T-cell (primary cell): ENCODE results near the gene MUC5B. TPM values are rescaled to one million over a fixed set of nuclear protein-coding genes. Genes with fewer than 3 reads are reported as not detected.
"Not testable (repeated sequence)": the region's sequence is repeated elsewhere in the genome, so short reads cannot be mapped to it uniquely, and the experiment has no call there.

Experiments
- ATAC-seq, 4 experiments: fragments of 200-7000 bp in 3 of 4; fragments of 150-1000 bp in 1 of 4; cut with Tn5 transposase; replicated peaks in 1 of 4; 1 replicate in 3 of 4; 2 replicates in 1 of 4; pipeline ENCODE4 v1.10.0; 2021; ENCODE audit warnings: moderate library complexity in 3 of 4, mild to moderate bottlenecking in 2 of 4, moderate number of reproducible peaks in 1 of 4
- CTCF ChIA-PET, 2 donors: fragments of 300-600 bp; sonication (Branson Sonifier 250); formaldehyde crosslinking; loops; one replicate each; lab custom pipeline; 2022; ENCODE audit warnings: antibody characterized with exemption in 2 of 2; lab: Charles Lee
- POLR2A ChIA-PET, 2 donors: fragments of 300-600 bp; sonication (Branson Sonifier 250); formaldehyde crosslinking; loops; one replicate each; lab custom pipeline; 2022; ENCODE audit warnings: antibody characterized with exemption in 2 of 2; lab: Charles Lee
- DNase-seq, 35 experiments: peaks; one replicate each; pipeline versions ENCODE4 v3.0.0 to v3.0.0-alpha.2; 2013 to 2023
- H3K27ac ChIP-seq: one replicate; pipeline ENCODE4 v1.5.1; 2013; ENCODE audit warnings: low read length
- H3K27me3 ChIP-seq, 2 experiments: replicated peaks in 1 of 2; 1 replicate in 1 of 2; 2 replicates in 1 of 2; pipeline versions ENCODE4 v1.6.1 to v1.7.0; 2013; ENCODE audit warnings: low read length in 1 of 2, mixed read lengths in 1 of 2; ENCODE audit not compliant: control insufficient read depth in 2 of 2, insufficient read depth in 2 of 2; ENCODE audit errors: extremely low read depth in 1 of 2
- H3K36me3 ChIP-seq, 2 donors: 1 replicate in 1 of 2; 2 replicates in 1 of 2; pipeline versions ENCODE4 v1.6.1 to v1.7.0; 2013; ENCODE audit warnings: low read length in 1 of 2; ENCODE audit not compliant: control insufficient read depth in 2 of 2, insufficient read depth in 1 of 2; ENCODE audit errors: extremely low read depth in 1 of 2
- H3K4me1 ChIP-seq, 2 experiments: 1 replicate in 1 of 2; 2 replicates in 1 of 2; pipeline versions ENCODE4 v1.6.1 to v1.7.0; 2013; ENCODE audit warnings: low read length in 2 of 2, mixed read lengths in 1 of 2; ENCODE audit not compliant: insufficient read depth in 2 of 2, control insufficient read depth in 1 of 2; ENCODE audit errors: extremely low read depth in 1 of 2
- H3K4me3 ChIP-seq, 2 donors: 1 replicate in 1 of 2; 2 replicates in 1 of 2; pipeline versions ENCODE4 v1.5.1 to v1.7.0; 2013; ENCODE audit warnings: mild to moderate bottlenecking in 2 of 2, low read length in 1 of 2, moderate library complexity in 1 of 2; ENCODE audit not compliant: control insufficient read depth in 1 of 2; ENCODE audit errors: extremely low read depth in 1 of 2
- H3K9me3 ChIP-seq: 2 replicates; pipeline ENCODE4 v1.7.0; 2013
- H3K27ac Mint-ChIP-seq, 2 donors: one replicate each; pipeline ENCODE4 v1.8.0; 2020 to 2021; ENCODE audit warnings: mild to moderate bottlenecking in 2 of 2, mixed read lengths in 2 of 2
- H3K27me3 Mint-ChIP-seq, 2 donors: one replicate each; pipeline ENCODE4 v1.8.0; 2021 to 2022; ENCODE audit warnings: mixed read lengths in 2 of 2
- H3K36me3 Mint-ChIP-seq: one replicate; pipeline ENCODE4 v1.8.0; 2021; ENCODE audit warnings: mixed read lengths
- H3K4me1 Mint-ChIP-seq, 3 donors: one replicate each; pipeline ENCODE4 v1.8.0; 2020 to 2022; ENCODE audit warnings: mixed read lengths in 3 of 3, mild to moderate bottlenecking in 1 of 3
- H3K4me3 Mint-ChIP-seq, 3 donors: one replicate each; pipeline ENCODE4 v1.8.0; 2020 to 2022; ENCODE audit warnings: mild to moderate bottlenecking in 3 of 3, mixed read lengths in 3 of 3, moderate library complexity in 3 of 3
- H3K9me3 Mint-ChIP-seq, 3 donors: one replicate each; pipeline ENCODE4 v1.8.0; 2020 to 2022; ENCODE audit warnings: mixed read lengths in 3 of 3
- WGBS: methylation state at CpG from one replicate; pipeline ENCODE4 v1.1.5; 2013; ENCODE audit warnings: missing lambda C conversion rate; ENCODE audit not compliant: insufficient coverage; 5-methylcytosine and 5-hydroxymethylcytosine counted together
- total RNA-seq, 35 experiments: library from RNA in 6 of 35; stranded (reverse) in 6 of 35; fragments of 120-200 nt in 1 of 35; gene quantifications; one replicate each; pipeline versions ENCODE4 v1.2.1 to v1.2.4 and lab custom pipeline; 2013 to 2026

MUC5B gene
- total RNA-seq, 5 donors from 2014 or later (not counting 1 experiment from before 2014, with no cell fraction given): 1.8 to 4.0 (median 3.6) TPM; not detected in 2

DNA sequence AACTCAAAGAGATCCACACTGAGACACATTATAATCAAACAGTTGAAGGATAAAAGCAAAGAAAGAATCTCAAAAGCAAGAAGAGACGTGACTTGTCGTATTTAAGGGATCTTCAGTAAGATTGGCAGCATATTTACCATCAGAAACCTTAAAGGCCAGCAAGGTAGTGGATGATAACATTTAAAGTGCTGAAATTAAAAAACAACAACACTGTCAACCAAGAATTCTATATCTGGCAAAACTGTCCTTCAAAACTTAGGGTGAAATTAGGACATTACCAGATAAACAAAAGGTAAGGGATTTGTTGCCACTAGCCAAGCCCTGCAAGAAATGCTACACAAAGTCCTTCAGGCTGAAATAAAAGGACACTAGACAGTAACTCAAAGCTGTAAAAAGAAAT, 11.0 kb upstream of the MUC5B start:
- no peaks in the 10 kb centered on the region for H3K36me3 ChIP-seq
- H3K4me3 ChIP-seq: no peak overlapping the region
- no CpG with 5 or more reads among the region's 2 CpGs for WGBS
- H3K36me3 Mint-ChIP-seq: peaks cover 9% of the 10 kb centered on the region
- H3K27ac ChIP-seq: no peak overlapping the region
- H3K9me3 Mint-ChIP-seq: peaks cover 21 to 41% (median 30%) of the 10 kb centered on the region in 3 donors
- no peak overlapping the region for H3K4me3 Mint-ChIP-seq
- POLR2A ChIA-PET: no interaction called here
- H3K27me3 ChIP-seq: peaks cover 0 to 20% of the 10 kb centered on the region in 2 experiments
- no peaks in the 10 kb centered on the region for H3K4me1 ChIP-seq
- H3K27ac Mint-ChIP-seq: no peak overlapping the region
- DNase-seq: no peak
- H3K27me3 Mint-ChIP-seq: peaks cover 8 to 9% of the 10 kb centered on the region in 2 donors
- no peaks in the 10 kb centered on the region for H3K9me3 ChIP-seq
- CTCF ChIA-PET: no interaction called here
- ATAC-seq: no peak
- H3K4me1 Mint-ChIP-seq: no peaks in the 10 kb centered on the region

DNA sequence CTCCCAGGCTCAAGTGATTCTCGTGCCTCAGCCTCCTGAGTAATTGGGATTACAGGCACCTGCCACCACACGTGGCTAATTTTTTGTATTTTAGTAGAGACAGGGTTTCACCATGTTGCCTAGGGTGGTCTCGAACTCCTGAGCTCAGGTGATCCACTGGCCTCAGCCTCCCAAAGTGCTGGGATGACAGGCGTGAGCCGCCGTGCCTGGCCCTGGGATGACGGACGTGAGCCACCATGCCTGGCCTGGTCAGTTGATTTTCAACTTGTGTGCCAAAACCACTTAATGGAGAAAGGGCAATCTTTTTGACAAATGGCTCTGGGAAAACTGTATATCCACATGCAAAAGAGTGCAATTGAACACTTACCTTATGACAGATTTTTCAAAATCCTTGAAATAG, 7.0 kb upstream of the MUC5B start:
- CTCF ChIA-PET, DNase-seq, H3K4me1 ChIP-seq, H3K4me1 Mint-ChIP-seq, POLR2A ChIA-PET, H3K36me3 Mint-ChIP-seq, H3K27me3 Mint-ChIP-seq, H3K27ac ChIP-seq, H3K27ac Mint-ChIP-seq, ATAC-seq, H3K9me3 ChIP-seq, H3K4me3 Mint-ChIP-seq, H3K4me3 ChIP-seq, H3K36me3 ChIP-seq: not testable (repeated sequence)
- peaks cover 0 to 25% of the 10 kb centered on the region in 2 experiments for H3K27me3 ChIP-seq
- peaks cover 21 to 34% (median 22%) of the 10 kb centered on the region in 3 donors for H3K9me3 Mint-ChIP-seq
- WGBS: 90% methylated on average over 7 of the region's 8 CpGs

DNA sequence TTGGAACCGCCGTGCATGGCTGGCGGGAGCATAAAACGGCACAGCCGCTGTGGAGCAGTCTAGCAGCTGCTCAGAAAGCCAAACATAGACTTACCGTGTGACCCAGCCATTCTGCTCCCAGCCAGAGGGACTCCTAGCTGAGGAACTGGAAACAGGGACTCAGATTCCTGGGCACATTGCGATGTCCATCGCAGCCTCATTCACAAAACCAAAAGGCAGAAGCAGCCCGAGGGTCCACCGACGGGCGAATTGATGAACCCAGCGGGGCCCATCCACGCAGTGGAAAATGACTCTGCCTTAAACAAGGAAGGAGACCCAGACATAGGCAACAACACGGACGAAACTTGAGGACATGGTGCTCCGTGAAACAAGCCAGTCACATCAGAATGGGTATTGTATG, 5.7 kb upstream of the MUC5B start:
- DNase-seq (no peak), ATAC-seq (no peak)
- Histone ChIP-seq H3K9me3 (no peaks in the 10 kb centered on the region), H3K27ac (no peak overlapping the region), H3K27me3 (peaks cover 0 to 38% of the 10 kb centered on the region in 2 experiments), H3K36me3 (no peaks in the 10 kb centered on the region), H3K4me3 (no peak overlapping the region), H3K4me1 (no peaks in the 10 kb centered on the region)
- H3K4me1 Mint-ChIP-seq: no peaks in the 10 kb centered on the region
- no peak overlapping the region for H3K27ac Mint-ChIP-seq
- H3K27me3 Mint-ChIP-seq: peaks cover 11 to 15% of the 10 kb centered on the region in 2 donors
- WGBS: 92% methylated on average over 17 of the region's 17 CpGs
- CTCF ChIA-PET: no interaction called here
- H3K9me3 Mint-ChIP-seq: peaks cover 10 to 21% (median 16%) of the 10 kb centered on the region in 3 donors
- POLR2A ChIA-PET: no interaction called here
- no peak overlapping the region for H3K4me3 Mint-ChIP-seq
- H3K36me3 Mint-ChIP-seq: peaks cover 3% of the 10 kb centered on the region

DNA sequence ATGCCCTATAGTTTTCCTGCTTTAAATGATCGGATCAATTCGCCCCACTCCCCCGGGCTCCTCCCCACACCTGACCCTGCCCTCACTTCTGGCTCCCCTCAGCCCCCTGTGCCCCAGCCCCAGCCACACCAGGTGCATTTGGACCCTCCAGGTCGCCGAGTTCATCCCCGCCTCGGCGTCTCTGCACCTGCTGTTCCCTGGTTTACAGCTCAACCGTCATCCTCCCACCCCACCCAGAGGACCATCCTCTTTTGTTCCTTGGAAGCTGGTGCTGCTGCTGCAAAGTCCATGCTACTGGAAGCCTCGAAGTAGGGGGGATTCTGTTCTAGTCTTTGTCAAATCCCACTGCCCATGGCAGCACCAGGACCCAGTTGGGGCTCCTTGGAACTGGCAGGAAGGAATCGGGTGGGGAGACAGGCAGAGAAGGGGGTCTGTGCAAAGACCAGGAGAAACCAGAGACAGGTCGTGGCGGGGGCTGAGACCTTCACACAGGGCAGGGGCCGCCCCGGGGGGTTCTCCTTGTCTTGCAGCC, 4.5 kb upstream of the MUC5B start:
- no peak for DNase-seq
- Histone ChIP-seq H3K27me3 (peaks cover 0 to 48% of the 10 kb centered on the region in 2 experiments), H3K27ac (no peak overlapping the region), H3K4me3 (no peak overlapping the region), H3K4me1 (no peaks in the 10 kb centered on the region), H3K36me3 (no peaks in the 10 kb centered on the region), H3K9me3 (no peaks in the 10 kb centered on the region)
- Mint-ChIP-seq H3K27ac (no peak overlapping the region), H3K4me3 (no peak overlapping the region), H3K4me1 (no peaks in the 10 kb centered on the region), H3K9me3 (peaks cover 3 to 13% (median 12%) of the 10 kb centered on the region in 3 donors), H3K27me3 (peaks cover 11 to 15% of the 10 kb centered on the region in 2 donors), H3K36me3 (no peaks in the 10 kb centered on the region)
- ATAC-seq: no peak
- WGBS: 68% methylated on average over 9 of the region's 15 CpGs
- POLR2A ChIA-PET: no interaction called here
- CTCF ChIA-PET: no interaction called here

DNA sequence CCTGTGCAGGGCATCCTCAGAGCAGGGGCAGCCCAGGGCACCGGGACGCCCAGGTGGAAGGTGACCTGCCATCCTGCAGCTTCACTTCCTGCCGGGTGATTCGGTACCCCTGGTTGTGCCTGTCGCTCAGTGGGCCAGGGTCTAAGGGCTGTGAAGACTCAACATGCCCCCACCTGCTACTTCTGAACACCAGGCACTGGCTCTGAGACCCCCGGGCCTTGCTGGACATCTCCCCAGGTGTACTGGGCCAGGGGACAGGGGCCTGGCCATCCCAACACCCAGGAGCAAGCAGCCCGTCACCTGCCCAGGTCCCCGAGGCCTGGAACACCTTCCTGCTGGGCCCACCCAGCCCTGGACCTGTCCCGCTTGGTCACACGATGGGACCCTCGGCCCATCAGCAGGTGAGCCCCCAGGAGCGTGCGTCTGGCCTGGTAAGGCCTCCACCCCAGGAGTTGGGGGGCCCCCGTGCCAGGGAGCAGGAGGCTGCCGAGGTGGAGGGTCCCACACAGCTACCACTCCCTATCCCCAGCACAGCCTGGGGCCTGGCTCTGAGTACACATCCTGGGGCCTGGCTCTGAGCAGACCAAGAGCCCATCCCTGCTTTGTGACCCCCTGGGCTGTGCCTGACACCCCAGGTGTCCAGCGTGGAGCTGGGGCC, 3.9 kb upstream of the MUC5B start:
- Histone ChIP-seq H3K4me1 (no peaks in the 10 kb centered on the region), H3K36me3 (no peaks in the 10 kb centered on the region), H3K27me3 (peaks cover 0 to 53% of the 10 kb centered on the region in 2 experiments), H3K9me3 (no peaks in the 10 kb centered on the region), H3K4me3 (no peak overlapping the region), H3K27ac (no peak overlapping the region)
- H3K36me3 Mint-ChIP-seq: no peaks in the 10 kb centered on the region
- 82% methylated on average over 14 of the region's 16 CpGs for WGBS
- CTCF ChIA-PET: no interaction called here
- ATAC-seq (no peak), DNase-seq (no peak)
- H3K27me3 Mint-ChIP-seq: peaks cover 11 to 16% of the 10 kb centered on the region in 2 donors
- H3K27ac Mint-ChIP-seq: no peak overlapping the region
- POLR2A ChIA-PET: no interaction called here
- H3K4me3 Mint-ChIP-seq: no peak overlapping the region
- H3K4me1 Mint-ChIP-seq: no peaks in the 10 kb centered on the region
- H3K9me3 Mint-ChIP-seq: peaks cover 3 to 12% (median 8%) of the 10 kb centered on the region in 3 donors

DNA sequence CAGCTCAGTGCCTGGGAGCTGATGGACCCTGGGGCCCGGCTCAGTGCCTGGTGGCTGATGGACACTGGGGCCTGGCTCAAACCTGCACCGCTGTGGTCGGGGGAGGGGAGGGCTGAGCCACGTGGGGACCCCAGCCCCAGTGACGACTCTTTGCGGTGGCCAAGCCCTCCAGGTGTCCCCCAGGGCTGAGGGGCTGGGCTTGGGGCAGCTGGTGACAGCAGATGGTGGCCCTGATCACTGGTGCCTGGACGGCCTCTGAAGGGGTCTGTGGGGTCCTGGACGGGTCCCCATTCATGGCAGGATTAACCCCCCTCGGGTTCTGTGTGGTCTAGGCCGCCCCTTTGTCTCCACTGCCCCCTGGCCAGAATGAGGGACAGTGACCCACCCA, 3.4 kb upstream of the MUC5B start:
- Mint-ChIP-seq H3K36me3 (no peaks in the 10 kb centered on the region), H3K4me3 (no peak overlapping the region), H3K9me3 (peaks cover 0 to 7% (median 3%) of the 10 kb centered on the region in 3 donors), H3K27ac (no peak overlapping the region), H3K27me3 (peaks cover 11 to 18% of the 10 kb centered on the region in 2 donors), H3K4me1 (no peaks in the 10 kb centered on the region)
- Histone ChIP-seq H3K27ac (no peak overlapping the region), H3K9me3 (no peaks in the 10 kb centered on the region), H3K4me3 (no peak overlapping the region), H3K36me3 (no peaks in the 10 kb centered on the region), H3K4me1 (no peaks in the 10 kb centered on the region), H3K27me3 (peaks cover 0 to 56% of the 10 kb centered on the region in 2 experiments)
- no peak for ATAC-seq
- DNase-seq: no peak
- ChIA-PET CTCF (no interaction called here), POLR2A (no interaction called here)
- WGBS: 65% methylated on average over 10 of the region's 10 CpGs
